NCI-H187 treated with DMSO at 0.1 percent for 48 hours (cell line): ENCODE measurements around the gene IPO4.

Experiments
- DNase-seq: peaks from one replicate; lab custom pipeline; 2025; lab: John Stamatoyannopoulos, UW

Gene IPO4

GRCh38 chr14:24149302-24149969 lies 39.2 kb downstream of the IPO4 start:
- no peak for DNase-seq

- DNase-seq, result no peak
Measured at GRCh38 chr14:24147761-24148428, 40.7 kb downstream of the IPO4 start.

DNA sequence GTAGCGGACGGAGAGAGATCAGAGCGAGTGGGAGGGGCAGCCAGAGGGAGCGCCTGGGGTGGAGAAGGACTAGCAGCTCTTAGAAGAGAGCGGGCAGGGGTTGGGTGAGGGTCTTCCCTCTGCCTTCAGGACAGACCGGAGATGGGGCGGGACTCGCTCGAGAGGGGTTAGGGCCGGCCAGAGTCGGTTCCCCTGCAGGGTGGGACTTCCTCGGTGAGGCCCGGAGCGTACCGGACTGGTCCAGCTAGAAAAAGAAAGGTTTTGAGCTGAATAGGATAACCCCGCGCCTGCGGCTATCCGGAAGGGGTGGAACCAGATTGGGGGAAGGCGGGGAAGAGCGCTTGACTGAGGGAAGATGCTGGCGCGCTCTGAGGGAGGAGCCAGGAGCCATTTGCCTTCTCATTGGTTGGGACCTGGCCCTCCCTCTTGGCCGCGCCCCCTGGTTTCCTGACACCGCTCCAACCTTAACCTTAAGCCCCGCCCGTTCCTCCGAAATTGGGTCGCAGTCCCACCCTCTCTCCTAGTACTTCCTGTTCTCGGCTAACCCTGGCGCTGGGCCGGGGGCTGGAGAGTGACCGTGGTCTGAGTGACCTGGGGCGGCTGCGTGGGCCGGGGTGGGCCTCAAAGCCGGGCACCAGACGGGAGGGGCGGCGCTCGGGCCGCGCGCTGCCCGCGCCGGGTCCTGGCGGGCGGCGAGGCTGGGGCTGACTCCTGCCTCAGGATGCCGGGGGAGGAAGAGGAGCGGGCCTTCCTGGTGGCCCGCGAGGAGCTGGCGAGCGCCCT lies 41.4 kb downstream of the IPO4 start, which contains the start of gene RNF31:
TSS of gene RNF31 (plus strand) at position 521 of the 783 bp plus-strand sequence. CDS start at position 722, 201 bp downstream.
- peak; percentile 96 for DNase-seq

DNA sequence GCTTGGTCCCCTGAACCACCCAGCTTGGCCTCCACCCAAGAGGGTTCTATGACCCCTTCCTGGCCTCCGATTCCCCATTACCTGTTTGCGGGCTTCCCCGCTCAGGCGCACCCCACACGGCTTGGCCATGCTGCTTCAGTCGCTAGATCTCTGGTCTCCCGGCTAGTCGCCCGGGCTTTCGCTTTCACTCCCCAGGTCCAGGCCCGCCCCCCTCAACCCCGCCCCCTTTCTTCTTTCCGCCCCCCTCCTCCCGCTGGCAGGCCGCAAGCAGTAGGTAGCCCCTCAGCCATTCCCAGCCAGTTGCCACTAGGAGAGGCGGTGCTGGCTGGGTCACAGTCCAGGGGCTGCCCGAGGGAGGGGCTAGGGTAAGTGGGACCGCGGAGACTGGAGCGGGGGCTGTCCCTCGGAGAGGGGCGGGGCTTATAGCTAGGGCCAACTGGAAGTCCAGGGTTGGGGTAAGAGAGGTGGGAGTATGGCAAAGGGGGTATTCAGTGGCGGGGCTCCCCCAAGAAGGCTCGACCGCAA lies 42.1 kb downstream of the IPO4 start, which contains the start of gene PSME2:
TSS of gene PSME2 (minus strand) at position 158 of the 525 bp plus-strand sequence. CDS start at position 129, 29 bp downstream.
- DNase-seq, result peak; percentile 96

- no peak for DNase-seq
Measured at GRCh38 chr14:24145690-24146452, 42.7 kb downstream of the IPO4 start.

DNA sequence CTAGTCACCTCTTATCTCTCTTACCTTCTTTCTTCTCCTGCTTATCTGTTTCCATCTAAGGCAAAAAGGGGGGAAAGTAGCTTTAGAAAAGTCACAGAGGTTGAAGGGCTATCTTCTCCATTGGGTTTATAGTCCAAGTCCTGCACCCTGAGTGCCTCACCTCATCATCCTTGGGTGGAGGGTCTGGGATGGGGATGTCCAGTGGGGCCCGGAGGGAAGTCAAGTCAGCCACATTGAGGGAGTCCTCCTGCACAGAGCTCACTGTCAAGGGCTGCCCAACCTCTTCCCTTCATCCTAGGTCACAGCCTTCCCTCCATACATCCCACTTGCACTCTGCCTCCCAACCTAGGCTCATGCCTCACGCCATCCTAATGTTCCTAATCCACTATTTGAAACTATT lies 43.4 kb downstream of the IPO4 start:
- DNase-seq, result no peak

DNA sequence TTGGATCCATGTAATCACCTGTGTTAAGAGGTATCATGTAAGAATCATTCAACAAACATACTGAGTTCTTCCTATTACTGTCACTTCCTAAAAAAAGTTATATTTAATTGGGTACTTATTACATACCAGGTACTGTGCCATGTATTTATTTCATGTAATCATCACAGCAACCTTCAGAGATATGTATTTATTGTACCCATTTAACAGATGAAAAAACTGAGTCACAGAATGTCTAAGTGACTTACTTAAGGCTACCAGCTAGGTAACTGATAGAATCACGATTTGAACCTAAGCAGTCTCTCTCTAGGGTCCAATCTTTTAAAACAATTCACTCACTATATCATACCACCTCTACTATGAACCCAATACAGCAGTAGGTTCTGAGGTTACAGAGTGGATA lies 44.2 kb downstream of the IPO4 start:
- no peak for DNase-seq

- no peak for DNase-seq
Measured at GRCh38 chr14:24143511-24143910, 45.1 kb downstream of the IPO4 start.

DNA sequence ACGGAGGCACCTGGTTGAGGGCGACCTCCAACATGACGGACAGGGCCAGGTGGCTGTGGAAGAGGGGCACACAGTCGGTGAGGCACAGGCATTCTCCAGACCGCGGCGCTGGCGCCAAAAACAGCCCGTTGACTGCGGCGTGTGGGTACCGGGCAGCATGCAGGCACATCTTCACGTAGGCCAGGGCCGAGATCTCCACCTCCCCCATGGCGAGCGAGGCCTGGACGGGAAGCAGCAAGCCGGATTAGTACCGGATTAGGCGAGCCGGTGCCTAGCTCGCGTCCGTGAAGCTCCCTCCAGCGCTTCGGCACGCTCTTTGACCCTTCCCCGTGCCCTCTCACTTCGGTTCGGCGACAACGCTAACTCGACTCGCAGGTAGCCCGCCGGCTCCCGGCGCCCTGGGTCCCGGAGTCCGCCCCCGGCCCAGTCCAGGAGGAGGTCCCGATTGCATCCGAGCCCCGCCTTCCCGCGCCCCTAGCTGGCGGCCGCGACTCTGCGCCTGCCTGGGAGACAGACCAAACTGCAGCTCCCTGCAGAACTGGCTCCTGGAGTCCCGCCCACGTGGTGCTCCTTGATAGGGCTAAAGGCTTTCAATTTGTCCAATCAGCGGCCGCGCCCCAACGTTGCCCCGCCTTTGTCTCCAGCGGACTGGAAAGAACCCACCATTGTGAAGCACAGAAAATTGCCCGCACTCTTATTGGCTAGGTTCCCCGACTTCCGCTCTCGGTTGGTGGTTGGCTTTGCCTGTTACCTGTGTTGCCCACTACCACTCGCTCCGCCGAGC lies 47.3 kb downstream of the IPO4 start, which contains the start of gene EMC9:
TSS of gene EMC9 (minus strand) at position 495 of the 784 bp plus-strand sequence. CDS start at position 208, 287 bp downstream.
- DNase-seq, result peak; percentile 99

DNA sequence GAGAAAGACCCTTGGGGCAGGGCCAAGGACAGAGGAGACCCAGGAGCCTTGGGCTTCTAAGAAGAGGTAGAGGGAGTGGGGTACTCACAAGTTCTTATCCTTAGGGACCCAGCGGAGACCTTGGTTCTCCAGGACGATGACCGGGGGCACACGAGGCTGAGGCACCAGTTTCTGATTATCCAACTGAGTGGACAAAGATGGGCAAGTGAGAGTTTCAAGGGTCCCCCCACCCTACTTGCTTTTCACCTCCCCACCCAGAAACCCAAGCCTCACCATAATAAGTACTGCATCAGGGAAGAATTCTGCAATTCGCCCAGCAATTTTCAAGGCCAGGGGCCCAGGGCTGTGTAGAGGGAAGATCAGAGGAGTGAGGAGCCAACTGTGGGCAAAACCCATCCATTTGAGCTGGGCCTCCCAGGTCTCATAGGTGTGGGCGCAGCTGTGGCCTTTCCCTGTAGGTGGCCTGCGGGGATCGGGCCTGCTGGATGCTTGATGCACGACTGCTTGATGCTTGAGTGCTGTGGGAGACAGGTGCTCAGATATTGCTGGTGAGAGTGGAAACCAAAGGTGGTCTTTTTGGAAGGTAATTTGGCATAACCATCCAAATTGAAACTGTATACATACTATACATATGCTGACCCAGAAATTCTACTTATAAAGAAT lies 49.2 kb downstream of the IPO4 start:
- no peak for DNase-seq

DNA sequence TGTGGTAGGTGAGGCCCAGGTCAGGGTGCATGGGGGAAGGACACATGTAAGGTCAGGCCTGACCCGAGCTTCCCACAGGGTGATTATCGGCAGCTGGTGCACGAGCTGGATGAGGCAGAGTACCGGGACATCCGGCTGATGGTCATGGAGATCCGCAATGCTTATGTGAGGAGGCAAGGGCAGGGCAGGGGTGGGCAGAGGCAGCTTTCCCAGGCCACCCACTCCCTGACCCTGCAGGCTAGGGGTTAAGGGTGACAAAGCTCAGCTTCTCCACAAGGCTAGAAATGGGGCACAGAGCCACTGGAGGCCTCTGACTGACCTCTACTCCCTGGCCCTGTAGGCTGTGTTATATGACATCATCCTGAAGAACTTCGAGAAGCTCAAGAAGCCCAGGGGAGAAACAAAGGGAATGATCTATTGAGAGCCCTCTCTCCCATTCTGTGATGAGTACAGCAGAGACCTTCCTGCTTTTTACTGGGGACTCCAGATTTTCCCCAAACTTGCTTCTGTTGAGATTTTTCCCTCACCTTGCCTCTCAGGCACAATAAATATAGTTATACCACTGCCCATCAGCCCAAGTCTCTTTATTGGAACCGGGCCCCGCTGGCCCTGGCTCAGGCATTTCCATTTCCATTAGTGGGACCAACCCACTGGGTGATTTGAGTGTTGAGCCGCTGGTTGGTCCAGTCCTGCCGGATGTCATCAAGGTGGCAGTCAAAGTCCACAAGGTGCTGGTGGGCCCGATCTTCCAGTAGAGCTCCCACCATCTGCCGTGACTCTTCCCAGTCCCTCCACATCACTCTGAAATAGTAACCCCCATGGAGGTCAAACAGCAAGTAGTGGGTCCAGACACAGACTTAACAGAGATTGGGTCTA lies 50.0 kb downstream of the IPO4 start:
- no peak for DNase-seq

DNA sequence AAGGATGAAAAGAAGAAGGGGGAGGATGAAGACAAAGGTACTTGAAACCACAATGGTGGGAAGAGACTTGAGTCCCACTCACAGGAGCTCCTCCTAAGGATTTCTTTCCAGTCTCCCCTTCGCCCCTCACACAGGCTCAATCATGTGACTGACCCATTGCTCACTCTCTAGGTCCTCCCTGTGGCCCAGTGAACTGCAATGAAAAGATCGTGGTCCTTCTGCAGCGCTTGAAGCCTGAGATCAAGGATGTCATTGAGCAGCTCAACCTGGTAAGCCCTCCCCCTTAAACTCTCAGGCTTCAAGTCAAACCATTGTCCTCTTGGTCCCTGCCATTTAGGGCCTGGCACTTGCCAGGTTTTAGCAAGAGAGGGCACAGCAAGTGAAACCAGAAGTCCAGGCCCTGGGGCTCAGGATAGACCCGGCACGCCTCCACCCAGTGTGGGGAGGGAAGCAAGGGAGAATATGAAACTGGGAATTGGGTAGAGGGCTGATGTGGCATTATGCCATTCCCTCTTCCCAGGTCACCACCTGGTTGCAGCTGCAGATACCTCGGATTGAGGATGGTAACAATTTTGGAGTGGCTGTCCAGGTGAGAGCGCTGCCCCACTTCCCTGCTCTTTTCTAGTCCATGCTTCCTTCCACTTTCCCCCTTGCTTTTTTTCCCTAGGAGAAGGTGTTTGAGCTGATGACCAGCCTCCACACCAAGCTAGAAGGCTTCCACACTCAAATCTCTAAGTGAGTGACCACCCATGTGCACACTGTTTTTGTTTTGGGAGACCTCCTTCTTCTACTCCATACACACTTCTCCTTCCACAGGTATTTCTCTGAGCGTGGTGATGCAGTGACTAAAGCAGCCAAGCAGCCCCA lies 50.9 kb downstream of the IPO4 start:
- DNase-seq, result no peak

DNA sequence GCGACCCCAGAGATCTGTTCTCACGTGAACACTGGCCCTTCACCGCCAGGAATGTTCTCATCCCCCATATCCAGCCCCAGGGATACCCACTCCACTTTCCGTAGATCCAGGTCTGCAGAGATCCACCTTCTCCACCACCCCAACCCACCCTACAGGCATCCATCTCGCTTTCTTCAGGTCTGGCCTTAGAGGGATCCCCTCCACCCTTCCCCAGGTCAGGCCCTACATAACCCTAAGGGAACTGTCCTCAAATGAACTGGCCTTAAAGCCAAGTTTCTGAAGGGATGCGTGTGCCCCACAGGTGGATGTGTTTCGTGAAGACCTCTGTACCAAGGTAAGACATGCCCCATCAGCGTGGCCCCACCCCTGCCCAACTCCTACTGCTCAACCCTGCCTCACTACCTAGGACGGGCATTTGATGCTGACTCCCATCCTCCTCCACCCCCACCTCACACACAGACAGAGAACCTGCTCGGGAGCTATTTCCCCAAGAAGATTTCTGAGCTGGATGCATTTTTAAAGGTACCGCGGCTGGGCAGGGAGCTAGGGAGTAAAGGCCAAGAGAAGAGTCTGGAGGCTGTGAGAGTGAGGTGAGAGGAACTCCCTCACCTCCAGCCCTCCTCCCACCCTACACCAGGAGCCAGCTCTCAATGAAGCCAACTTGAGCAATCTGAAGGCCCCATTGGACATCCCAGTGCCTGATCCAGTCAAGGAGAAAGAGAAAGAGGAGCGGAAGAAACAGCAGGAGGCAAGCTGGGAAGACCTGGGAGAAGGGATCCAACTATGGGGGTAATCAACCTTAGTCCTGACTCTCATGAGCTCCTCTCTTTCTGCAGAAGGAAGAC lies 51.7 kb downstream of the IPO4 start:
- DNase-seq, result no peak

DNA sequence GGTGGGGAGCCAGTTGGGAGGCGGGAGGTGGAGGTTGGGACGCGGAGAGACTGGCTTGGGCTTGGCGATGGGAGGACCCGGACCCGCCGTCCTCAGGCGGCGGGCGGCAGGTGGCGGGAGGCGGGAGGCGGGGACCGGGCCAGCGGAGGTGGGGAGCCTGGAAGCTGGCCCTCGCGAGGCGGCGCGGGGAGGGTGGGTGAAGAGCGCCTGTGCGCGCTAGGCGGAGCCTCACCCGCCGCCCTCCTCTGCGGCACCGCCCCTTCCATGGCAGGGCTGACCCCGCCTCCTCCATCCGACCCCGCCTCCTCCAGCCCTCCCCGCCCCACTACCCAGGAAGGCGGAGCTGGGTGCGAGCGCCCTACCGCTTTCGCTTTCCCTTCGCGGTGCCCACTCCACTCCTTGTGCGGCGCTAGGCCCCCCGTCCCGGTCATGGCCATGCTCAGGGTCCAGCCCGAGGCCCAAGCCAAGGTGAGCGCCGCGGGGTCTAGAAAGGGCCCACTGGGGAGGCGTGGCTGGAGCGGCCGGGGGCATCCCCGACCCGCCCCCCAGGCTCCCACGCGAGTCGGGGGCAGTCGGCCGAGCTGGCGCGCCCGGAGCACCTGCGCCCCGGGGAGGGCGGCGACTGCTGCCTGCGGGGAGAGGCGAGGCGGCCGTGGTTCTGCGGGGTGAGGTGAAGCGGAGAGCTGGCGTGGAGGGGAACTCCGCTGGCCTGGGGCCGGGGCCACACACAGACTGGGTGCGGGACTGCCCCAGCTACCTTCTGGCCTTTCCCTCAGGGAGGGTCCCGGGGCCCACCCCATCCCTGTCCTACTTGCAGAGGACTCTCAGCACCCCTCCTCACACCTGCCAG lies 52.6 kb downstream of the IPO4 start, which contains the start of gene PSME1:
TSS of gene PSME1 (plus strand) at position 361 of the 850 bp plus-strand sequence. CDS start at position 430, 69 bp downstream.
- DNase-seq, result peak; percentile 76

DNA sequence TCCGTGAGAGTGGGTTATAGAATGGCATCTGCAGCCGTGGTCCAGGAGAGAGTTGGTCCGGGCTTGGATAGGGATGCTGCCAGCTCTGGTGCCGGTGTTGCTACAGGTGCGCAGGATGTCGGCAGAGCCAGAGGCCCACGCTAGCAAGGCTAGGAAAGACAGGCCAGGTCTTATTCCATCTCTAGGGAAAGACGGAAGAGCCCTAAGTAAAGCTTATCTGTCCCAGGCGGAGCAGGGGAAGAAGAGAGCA lies 53.1 kb downstream of the IPO4 start:
- peak; percentile 76 for DNase-seq

DNA sequence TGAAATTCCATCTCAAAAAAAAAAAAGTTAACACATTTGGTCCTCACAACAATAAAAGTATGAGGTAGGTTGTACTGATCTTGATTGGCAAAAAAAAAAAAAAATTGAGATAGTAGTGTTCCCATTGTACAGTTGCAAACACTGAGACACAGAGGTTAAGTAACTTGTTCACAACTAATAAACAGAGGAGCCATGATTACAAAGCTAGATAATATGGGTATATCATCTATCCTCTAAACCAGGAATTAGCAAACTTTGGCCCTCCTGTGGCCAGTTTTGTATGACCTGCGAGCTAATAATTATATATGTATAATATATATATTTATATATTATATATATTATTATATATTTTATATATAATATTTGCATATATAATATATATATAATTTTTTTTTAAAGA lies 54.9 kb downstream of the IPO4 start:
- no peak for DNase-seq

GRCh38 chr14:24132976-24133375 lies 55.6 kb downstream of the IPO4 start:
- DNase-seq, result no peak
